Muscle layer of colon (tissue), 2 donors: ENCODE results near the gene DLX1.

Experiments used
- H3K27ac ChIP-seq: one replicate; pipeline ENCODE4 v1.7.0; 2013; ENCODE audit warnings: low read depth, mild to moderate bottlenecking, low read length, moderate library complexity
- H3K27me3 ChIP-seq, 2 donors: one replicate each; pipeline ENCODE4 v1.7.0; 2013; ENCODE audit warnings: low read length in 2 of 2, mild to moderate bottlenecking in 2 of 2; ENCODE audit not compliant: insufficient read depth in 2 of 2, control insufficient read depth in 1 of 2
- H3K36me3 ChIP-seq: one replicate; pipeline ENCODE4 v1.7.0; 2013; ENCODE audit warnings: mild to moderate bottlenecking, low read length; ENCODE audit not compliant: insufficient read depth
- H3K4me1 ChIP-seq: one replicate; pipeline ENCODE4 v1.7.0; 2013; ENCODE audit warnings: mild to moderate bottlenecking, low read length; ENCODE audit not compliant: insufficient read depth
- H3K4me3 ChIP-seq, 2 donors: one replicate each; pipeline ENCODE4 v1.7.0; 2013; ENCODE audit warnings: low read length in 2 of 2, low read depth in 1 of 2, mild to moderate bottlenecking in 1 of 2, moderate library complexity in 1 of 2
- H3K9ac ChIP-seq: one replicate; pipeline ENCODE4 v1.7.0; 2013; ENCODE audit warnings: low read length
- H3K9me3 ChIP-seq: one replicate; pipeline ENCODE4 v1.7.0; 2013; ENCODE audit warnings: mild to moderate bottlenecking, low read length
- donor health status: abdominal sarcoma.
- donor health status: Adenocarcinoma of cecum.

The DLX1 gene

GRCh38 chr2:172085460-172086159 lies at the start of gene DLX1:
Gene DLX1 (plus strand): TSS chr2:172085507. CDS start chr2:172085678, 171 bp downstream.
- Histone ChIP-seq H3K4me3 (peak within 1 kb of the TSS; percentile 25 to 60), H3K9me3 (peaks cover 13% of the 10 kb centered on the region), H3K36me3 (no peaks in the 10 kb centered on the region), H3K4me1 (peaks cover 24% of the 10 kb centered on the region), H3K9ac (no peak within 1 kb of the TSS), H3K27ac (no peak within 1 kb of the TSS), H3K27me3 (peaks cover 100% of the 10 kb centered on the region in 2 donors)

DNA sequence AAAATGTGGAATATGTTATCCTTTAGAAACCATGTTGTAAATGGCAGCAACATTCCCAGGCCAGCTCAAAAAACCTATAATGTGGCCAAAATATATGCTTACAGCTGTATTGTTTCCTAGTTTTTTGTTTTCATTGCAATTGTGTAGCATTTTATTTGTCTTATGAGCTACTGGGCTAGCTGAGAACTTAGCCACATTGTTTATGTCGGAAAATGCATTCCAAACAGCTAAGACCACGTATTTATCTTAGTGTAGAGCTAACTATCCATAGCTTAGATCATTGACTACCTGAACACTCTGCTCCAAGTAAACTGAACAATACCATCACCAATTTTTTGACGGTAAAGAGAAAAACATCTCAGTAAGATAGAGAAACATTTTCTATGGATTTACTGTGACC lies 47.2 kb upstream of the DLX1 start:
- no peaks in the 10 kb centered on the region for H3K36me3 ChIP-seq
- H3K9me3 ChIP-seq: no peaks in the 10 kb centered on the region
- no peaks in the 10 kb centered on the region for H3K27me3 ChIP-seq
- no peaks in the 10 kb centered on the region for H3K4me1 ChIP-seq
- no peak overlapping the region for H3K9ac ChIP-seq
- H3K4me3 ChIP-seq: no peak overlapping the region
- H3K27ac ChIP-seq: no peak overlapping the region

DNA sequence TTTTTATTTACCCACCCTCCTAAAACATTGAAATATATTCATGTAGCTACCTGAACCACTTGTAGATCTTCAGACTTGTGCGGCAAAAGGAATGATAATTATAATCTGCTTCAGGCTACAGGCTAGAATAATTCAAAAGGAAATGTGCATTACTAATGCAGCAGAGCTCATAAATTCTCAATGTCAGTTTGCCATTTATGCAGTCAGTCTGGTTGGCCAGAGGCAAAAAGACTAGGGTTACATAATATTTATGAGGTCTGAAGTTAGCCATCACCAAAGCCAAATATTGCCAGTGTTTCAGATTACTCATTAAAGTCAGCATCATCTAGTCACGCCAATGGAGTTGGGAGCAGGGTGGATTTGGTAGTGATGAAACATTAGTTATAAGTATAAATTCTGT lies 46.7 kb upstream of the DLX1 start:
- H3K4me1 ChIP-seq: no peaks in the 10 kb centered on the region
- no peaks in the 10 kb centered on the region for H3K27me3 ChIP-seq
- H3K4me3 ChIP-seq: no peak overlapping the region
- H3K9ac ChIP-seq: no peak overlapping the region
- no peaks in the 10 kb centered on the region for H3K9me3 ChIP-seq
- no peak overlapping the region for H3K27ac ChIP-seq
- no peaks in the 10 kb centered on the region for H3K36me3 ChIP-seq

GRCh38 chr2:172039011-172039704 lies 46.1 kb upstream of the DLX1 start:
- no peaks in the 10 kb centered on the region for H3K9me3 ChIP-seq
- no peaks in the 10 kb centered on the region for H3K4me1 ChIP-seq
- H3K27me3 ChIP-seq: no peaks in the 10 kb centered on the region
- H3K27ac ChIP-seq: no peak overlapping the region
- H3K4me3 ChIP-seq: no peak overlapping the region
- no peaks in the 10 kb centered on the region for H3K36me3 ChIP-seq
- H3K9ac ChIP-seq: no peak overlapping the region

- Histone ChIP-seq H3K27ac (no peak overlapping the region), H3K9me3 (no peaks in the 10 kb centered on the region), H3K4me3 (no peak overlapping the region), H3K36me3 (no peaks in the 10 kb centered on the region), H3K9ac (no peak overlapping the region), H3K4me1 (no peaks in the 10 kb centered on the region), H3K27me3 (no peaks in the 10 kb centered on the region)
Measured at GRCh38 chr2:172040311-172040710, 45.0 kb upstream of the DLX1 start.

DNA sequence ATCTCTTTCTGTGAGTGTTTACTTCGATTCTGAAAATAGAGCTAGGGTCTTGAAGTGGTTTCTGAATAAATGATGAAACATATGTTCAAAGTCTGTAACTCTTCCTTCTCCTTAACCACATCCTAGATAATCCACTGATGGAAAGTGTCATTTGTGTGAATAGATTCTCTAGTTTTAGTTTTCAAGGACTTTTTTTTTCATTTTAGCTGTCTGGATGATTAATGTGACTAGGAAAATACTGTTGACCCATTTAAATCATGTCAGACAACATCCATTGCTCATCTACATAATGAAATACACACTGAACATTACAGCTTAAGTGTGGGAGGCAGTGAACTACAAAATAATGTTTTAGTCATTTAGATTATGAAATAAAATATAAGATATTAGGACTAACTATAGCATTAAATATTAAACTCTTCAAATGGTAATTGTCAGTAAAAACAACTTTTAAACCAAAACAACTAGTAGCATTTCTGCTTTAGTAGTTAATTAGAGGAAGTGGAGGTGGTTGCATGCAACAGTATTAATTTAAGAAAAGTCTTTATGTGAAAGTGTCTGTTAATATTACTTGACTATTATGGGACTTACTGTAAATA lies 39.1 kb upstream of the DLX1 start:
- no peak overlapping the region for H3K9ac ChIP-seq
- no peaks in the 10 kb centered on the region for H3K36me3 ChIP-seq
- no peaks in the 10 kb centered on the region for H3K4me1 ChIP-seq
- no peaks in the 10 kb centered on the region for H3K9me3 ChIP-seq
- no peaks in the 10 kb centered on the region for H3K27me3 ChIP-seq
- no peak overlapping the region for H3K4me3 ChIP-seq
- no peak overlapping the region for H3K27ac ChIP-seq

- Histone ChIP-seq H3K27ac (no peak overlapping the region), H3K27me3 (no peaks in the 10 kb centered on the region), H3K4me1 (no peaks in the 10 kb centered on the region), H3K9ac (no peak overlapping the region), H3K4me3 (no peak overlapping the region), H3K36me3 (no peaks in the 10 kb centered on the region), H3K9me3 (no peaks in the 10 kb centered on the region)
Measured at GRCh38 chr2:172046866-172047565, 38.3 kb upstream of the DLX1 start.

DNA sequence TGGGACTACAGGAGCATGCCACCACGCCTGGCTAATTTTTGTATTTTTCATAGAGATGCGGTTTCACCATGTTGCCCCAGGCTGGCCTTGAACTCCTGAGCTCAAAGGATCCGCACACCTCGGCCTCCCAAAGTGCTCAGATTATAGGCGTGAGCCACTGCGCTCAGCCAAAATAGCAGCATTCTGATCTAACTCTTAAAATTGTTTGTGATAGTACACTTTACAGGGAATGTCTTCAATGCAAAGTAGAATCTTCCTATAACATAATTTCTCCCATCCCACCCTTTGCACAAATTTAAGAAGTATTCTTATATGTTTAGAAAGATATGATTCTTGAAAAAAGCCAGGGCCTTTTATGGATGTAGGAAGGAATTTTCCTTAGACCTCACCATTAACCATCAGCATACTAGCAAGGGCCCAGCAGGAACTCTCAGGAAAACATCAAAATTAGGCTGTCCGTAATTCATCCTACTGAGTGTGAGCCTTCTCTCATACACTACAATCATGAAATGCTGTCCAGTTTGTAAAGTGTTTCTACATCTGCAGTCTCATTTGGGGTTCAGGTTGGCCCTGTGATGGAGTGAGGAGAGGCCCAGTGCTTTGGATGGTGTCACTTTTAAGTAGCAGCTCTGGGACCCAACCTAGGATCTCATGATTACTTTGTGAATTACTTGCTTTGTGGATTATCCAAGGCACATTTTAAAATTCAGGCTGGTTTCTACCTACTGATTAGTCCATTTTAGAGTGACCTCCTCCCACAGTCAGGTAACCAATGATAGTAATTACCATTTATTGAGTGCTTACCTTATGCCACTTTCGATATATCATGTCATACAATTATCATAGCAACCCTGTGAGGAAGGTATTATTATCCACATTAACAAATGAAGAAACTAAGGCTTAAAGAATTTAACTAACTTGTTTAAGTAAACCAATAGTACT lies 37.5 kb upstream of the DLX1 start:
- no peaks in the 10 kb centered on the region for H3K4me1 ChIP-seq
- no peak overlapping the region for H3K27ac ChIP-seq
- H3K4me3 ChIP-seq: no peak overlapping the region
- H3K27me3 ChIP-seq: no peaks in the 10 kb centered on the region
- H3K36me3 ChIP-seq: no peaks in the 10 kb centered on the region
- H3K9me3 ChIP-seq: no peaks in the 10 kb centered on the region
- no peak overlapping the region for H3K9ac ChIP-seq

GRCh38 chr2:172048508-172049503 lies 36.5 kb upstream of the DLX1 start:
- no peak overlapping the region for H3K4me3 ChIP-seq
- H3K9me3 ChIP-seq: no peaks in the 10 kb centered on the region
- no peaks in the 10 kb centered on the region for H3K27me3 ChIP-seq
- H3K4me1 ChIP-seq: no peaks in the 10 kb centered on the region
- H3K36me3 ChIP-seq: no peaks in the 10 kb centered on the region
- no peak overlapping the region for H3K9ac ChIP-seq
- no peak overlapping the region for H3K27ac ChIP-seq

GRCh38 chr2:172049567-172050120 lies 35.7 kb upstream of the DLX1 start:
- no peaks in the 10 kb centered on the region for H3K27me3 ChIP-seq
- no peak overlapping the region for H3K27ac ChIP-seq
- no peak overlapping the region for H3K4me3 ChIP-seq
- H3K9me3 ChIP-seq: no peaks in the 10 kb centered on the region
- no peaks in the 10 kb centered on the region for H3K4me1 ChIP-seq
- H3K36me3 ChIP-seq: no peaks in the 10 kb centered on the region
- H3K9ac ChIP-seq: no peak overlapping the region
